Measurements from ENCODE around the gene AP4B1.

The AP4B1 gene

DNA sequence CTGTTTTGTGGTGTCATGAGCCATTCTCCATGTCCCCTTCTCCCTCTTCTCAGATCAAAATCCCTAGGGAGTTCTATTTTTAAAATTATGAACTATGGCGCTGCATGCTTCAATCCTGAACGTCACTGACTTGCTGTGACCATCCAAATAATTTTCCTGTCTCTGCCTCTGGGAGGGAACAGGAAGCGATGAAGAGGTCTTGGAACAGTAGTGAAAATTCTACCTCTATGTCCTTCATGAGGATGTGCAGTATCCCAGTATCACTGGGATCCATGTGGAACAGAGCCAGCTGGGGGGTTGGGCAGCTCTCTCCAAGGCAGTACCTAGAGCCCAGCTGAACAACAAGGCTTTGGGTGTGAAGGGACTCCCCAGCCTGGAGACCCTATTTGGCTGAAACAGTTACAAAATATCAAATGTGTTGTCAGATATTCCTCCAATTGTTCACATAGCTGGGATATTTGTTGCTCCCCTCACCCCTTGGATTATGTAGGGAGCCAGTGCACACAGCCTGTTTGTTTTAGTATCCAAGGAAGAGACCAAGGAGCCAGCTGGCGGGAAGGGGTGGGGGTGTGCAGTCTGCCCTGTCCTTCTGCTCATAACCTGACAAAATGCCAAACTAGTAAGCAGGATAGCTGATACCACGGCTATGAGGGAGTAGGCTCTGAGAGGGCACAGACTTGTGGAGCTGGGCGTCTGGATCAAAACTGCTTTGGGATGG, 8.2 kb upstream of the AP4B1 start:
- no peak for TF ChIP-seq CSDC2 (CRISPR knock-in tag; IDR thresholded peaks at IDR 0.05)
- TF ChIP-seq, protein P1, sequence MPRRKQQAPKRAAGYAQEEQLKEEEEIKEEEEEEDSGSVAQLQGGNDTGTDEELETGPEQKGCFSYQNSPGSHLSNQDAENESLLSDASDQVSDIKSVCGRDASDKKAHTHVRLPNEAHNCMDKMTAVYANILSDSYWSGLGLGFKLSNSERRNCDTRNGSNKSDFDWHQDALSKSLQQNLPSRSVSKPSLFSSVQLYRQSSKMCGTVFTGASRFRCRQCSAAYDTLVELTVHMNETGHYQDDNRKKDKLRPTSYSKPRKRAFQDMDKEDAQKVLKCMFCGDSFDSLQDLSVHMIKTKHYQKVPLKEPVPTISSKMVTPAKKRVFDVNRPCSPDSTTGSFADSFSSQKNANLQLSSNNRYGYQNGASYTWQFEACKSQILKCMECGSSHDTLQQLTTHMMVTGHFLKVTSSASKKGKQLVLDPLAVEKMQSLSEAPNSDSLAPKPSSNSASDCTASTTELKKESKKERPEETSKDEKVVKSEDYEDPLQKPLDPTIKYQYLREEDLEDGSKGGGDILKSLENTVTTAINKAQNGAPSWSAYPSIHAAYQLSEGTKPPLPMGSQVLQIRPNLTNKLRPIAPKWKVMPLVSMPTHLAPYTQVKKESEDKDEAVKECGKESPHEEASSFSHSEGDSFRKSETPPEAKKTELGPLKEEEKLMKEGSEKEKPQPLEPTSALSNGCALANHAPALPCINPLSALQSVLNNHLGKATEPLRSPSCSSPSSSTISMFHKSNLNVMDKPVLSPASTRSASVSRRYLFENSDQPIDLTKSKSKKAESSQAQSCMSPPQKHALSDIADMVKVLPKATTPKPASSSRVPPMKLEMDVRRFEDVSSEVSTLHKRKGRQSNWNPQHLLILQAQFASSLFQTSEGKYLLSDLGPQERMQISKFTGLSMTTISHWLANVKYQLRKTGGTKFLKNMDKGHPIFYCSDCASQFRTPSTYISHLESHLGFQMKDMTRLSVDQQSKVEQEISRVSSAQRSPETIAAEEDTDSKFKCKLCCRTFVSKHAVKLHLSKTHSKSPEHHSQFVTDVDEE (CRISPR knock-in tag; IDR thresholded peaks at IDR 0.05) = no peak
- TF ChIP-seq SNAI2 (CRISPR knock-in tag; IDR thresholded peaks at IDR 0.05) = no peak
- TF ChIP-seq, protein P2, sequence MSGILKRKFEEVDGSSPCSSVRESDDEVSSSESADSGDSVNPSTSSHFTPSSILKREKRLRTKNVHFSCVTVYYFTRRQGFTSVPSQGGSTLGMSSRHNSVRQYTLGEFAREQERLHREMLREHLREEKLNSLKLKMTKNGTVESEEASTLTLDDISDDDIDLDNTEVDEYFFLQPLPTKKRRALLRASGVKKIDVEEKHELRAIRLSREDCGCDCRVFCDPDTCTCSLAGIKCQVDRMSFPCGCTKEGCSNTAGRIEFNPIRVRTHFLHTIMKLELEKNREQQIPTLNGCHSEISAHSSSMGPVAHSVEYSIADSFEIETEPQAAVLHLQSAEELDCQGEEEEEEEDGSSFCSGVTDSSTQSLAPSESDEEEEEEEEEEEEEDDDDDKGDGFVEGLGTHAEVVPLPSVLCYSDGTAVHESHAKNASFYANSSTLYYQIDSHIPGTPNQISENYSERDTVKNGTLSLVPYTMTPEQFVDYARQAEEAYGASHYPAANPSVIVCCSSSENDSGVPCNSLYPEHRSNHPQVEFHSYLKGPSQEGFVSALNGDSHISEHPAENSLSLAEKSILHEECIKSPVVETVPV (CRISPR knock-in tag; IDR thresholded peaks at IDR 0.05) = no peak
- TF ChIP-seq ESRRG (CRISPR knock-in tag; IDR thresholded peaks at IDR 0.05) = no peak
- TF ChIP-seq, protein P3, sequence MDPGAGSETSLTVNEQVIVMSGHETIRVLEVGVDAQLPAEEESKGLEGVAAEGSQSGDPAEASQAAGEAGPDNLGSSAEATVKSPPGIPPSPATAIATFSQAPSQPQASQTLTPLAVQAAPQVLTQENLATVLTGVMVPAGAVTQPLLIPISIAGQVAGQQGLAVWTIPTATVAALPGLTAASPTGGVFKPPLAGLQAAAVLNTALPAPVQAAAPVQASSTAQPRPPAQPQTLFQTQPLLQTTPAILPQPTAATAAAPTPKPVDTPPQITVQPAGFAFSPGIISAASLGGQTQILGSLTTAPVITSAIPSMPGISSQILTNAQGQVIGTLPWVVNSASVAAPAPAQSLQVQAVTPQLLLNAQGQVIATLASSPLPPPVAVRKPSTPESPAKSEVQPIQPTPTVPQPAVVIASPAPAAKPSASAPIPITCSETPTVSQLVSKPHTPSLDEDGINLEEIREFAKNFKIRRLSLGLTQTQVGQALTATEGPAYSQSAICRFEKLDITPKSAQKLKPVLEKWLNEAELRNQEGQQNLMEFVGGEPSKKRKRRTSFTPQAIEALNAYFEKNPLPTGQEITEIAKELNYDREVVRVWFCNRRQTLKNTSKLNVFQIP (CRISPR knock-in tag; IDR thresholded peaks at IDR 0.05; ENCODE audit: borderline replicate concordance, low read depth) = no peak
- TF ChIP-seq TOX (CRISPR knock-in tag; IDR thresholded peaks at IDR 0.05; ENCODE audit: borderline replicate concordance) = no peak
- no peak for TF ChIP-seq ZNF8 (CRISPR knock-in tag; IDR thresholded peaks at IDR 0.05)
- ATAC-seq = peak; percentile 91

DNA sequence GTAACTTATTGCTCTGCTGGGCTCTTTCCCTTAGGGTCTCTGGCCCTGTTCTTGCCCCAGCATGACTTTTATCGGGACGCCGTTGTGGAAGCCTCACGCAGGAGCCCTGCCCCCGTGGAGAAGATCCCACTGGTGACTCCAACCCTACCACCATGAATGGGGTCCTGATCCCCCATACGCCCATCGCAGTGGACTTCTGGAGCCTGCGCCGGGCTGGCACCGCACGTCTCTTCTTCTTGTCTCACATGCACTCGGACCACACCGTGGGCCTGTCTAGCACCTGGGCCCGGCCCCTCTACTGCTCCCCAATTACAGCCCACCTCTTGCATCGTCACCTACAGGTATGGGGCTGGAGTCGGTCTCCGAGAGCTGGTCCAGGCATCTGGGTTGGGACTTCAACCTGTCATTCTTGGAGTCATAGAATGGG, 849 bp upstream of the AP4B1 start:
- ATAC-seq = peak; percentile 7
- TF ChIP-seq, protein P3 (CRISPR knock-in tag; IDR thresholded peaks at IDR 0.05; ENCODE audit: borderline replicate concordance, low read depth) = no peak
- TF ChIP-seq, protein P4, sequence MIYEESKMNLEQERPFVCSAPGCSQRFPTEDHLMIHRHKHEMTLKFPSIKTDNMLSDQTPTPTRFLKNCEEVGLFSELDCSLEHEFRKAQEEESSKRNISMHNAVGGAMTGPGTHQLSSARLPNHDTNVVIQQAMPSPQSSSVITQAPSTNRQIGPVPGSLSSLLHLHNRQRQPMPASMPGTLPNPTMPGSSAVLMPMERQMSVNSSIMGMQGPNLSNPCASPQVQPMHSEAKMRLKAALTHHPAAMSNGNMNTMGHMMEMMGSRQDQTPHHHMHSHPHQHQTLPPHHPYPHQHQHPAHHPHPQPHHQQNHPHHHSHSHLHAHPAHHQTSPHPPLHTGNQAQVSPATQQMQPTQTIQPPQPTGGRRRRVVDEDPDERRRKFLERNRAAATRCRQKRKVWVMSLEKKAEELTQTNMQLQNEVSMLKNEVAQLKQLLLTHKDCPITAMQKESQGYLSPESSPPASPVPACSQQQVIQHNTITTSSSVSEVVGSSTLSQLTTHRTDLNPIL (CRISPR knock-in tag; IDR thresholded peaks at IDR 0.05; ENCODE audit: low read depth) = no peak
- TF ChIP-seq ZNF565 (CRISPR knock-in tag; conservative IDR thresholded peaks at IDR 0.05; ENCODE audit: low read depth) = no peak
- TF ChIP-seq ZFP30 (CRISPR knock-in tag; IDR thresholded peaks at IDR 0.05) = no peak
- no peak for TF ChIP-seq OSR1 (CRISPR knock-in tag; IDR thresholded peaks at IDR 0.05)
- no peak for TF ChIP-seq ISL1 (CRISPR knock-in tag; IDR thresholded peaks at IDR 0.05)
- no peak for TF ChIP-seq ZFP3 (CRISPR knock-in tag; IDR thresholded peaks at IDR 0.05)
- TF ChIP-seq RARB (CRISPR knock-in tag; IDR thresholded peaks at IDR 0.05) = no peak
- TF ChIP-seq ZC3H10 (CRISPR knock-in tag; IDR thresholded peaks at IDR 0.05) = no peak

DNA sequence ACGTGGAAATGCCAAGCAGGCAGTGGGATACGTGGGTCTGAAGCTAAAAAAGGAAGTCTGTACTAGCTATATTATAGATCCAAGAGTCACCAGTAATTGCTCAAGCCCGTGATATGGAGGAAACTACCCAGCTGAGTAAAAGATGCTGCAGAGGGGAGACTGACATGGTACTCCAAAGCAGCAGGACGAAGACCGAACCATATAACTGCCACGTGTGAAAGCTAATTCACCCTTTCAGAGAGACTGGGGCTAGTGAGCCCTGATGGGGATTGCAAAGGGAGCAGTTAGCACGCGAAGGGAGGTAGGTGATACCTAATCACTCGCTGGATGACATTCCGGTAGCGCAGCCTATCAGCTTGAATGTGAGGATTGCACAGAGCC, 316 bp downstream of the AP4B1 start:
- peak; percentile 46 for ATAC-seq
- TF ChIP-seq TCF4 (CRISPR knock-in tag; IDR thresholded peaks at IDR 0.05; ENCODE audit: borderline replicate concordance) (no peak), ZC3H10 (CRISPR knock-in tag; IDR thresholded peaks at IDR 0.05) (no peak), ISL1 (CRISPR knock-in tag; IDR thresholded peaks at IDR 0.05) (no peak), PPARA (CRISPR knock-in tag; IDR thresholded peaks at IDR 0.05; ENCODE audit: borderline replicate concordance) (no peak), SNAI2 (CRISPR knock-in tag; IDR thresholded peaks at IDR 0.05) (no peak), ZFP3 (CRISPR knock-in tag; IDR thresholded peaks at IDR 0.05) (no peak), GLIS3 (CRISPR knock-in tag; IDR thresholded peaks at IDR 0.05) (no peak), ARNTL (CRISPR knock-in tag; IDR thresholded peaks at IDR 0.05; ENCODE audit: borderline replicate concordance, low read depth) (no peak), ZNF565 (CRISPR knock-in tag; conservative IDR thresholded peaks at IDR 0.05; ENCODE audit: low read depth) (no peak), ZNF8 (CRISPR knock-in tag; IDR thresholded peaks at IDR 0.05) (no peak), CSDC2 (CRISPR knock-in tag; IDR thresholded peaks at IDR 0.05) (no peak), RARB (CRISPR knock-in tag; IDR thresholded peaks at IDR 0.05) (no peak), ZFP30 (CRISPR knock-in tag; IDR thresholded peaks at IDR 0.05) (no peak)
- TF ChIP-seq, protein P4 (CRISPR knock-in tag; IDR thresholded peaks at IDR 0.05; ENCODE audit: low read depth) = no peak
- TF ChIP-seq, protein P1 (CRISPR knock-in tag; IDR thresholded peaks at IDR 0.05) = no peak
- TF ChIP-seq, protein P2 (CRISPR knock-in tag; IDR thresholded peaks at IDR 0.05) = no peak

Data from SK-N-SH treated with all-trans-retinoic acid at 6 μM for 48 hours (cell line).